Measurements from ENCODE around the gene RGL3. TPM values are rescaled to one million over a fixed set of nuclear protein-coding genes. Genes with fewer than 3 reads are reported as not detected.
"Not testable (repeated sequence)": the region's sequence is repeated elsewhere in the genome, so short reads cannot be mapped to it uniquely, and the experiment has no call there.

RGL3 gene
- total RNA-seq, 1 donor from 2014 or later: 8.6 TPM

- DNase-seq: no peak
- intact Hi-C loops (cut with DNase I): no loop called here
- no peak for ATAC-seq (ENCODE audit: poor library complexity)
These were observed 6.8 kb upstream of the RGL3 start for GRCh38 chr19:11425719-11426457.

DNA sequence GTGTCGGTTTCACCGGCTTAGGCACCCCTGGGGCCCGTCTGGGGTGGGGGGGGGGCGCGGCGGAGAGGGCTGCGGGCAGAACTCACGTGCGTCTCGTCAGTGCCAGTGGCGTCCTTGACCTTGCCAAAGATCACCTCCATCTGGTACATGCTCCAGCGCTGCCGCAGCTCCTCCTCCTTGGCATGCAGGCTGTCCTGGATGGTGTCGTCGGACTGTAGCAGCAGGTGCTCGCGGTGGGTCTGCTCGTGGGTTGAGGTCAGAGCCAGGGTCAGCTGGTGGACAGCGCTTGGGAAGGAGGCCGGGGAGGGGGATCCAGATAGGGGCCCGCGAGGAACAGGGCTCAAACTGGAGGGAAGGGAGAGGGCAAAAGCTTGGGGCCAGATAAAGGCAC, 4.7 kb upstream of the RGL3 start:
- ATAC-seq (ENCODE audit: poor library complexity) (no peak), DNase-seq (no peak)
- intact Hi-C loops (cut with DNase I): no loop called here

DNA sequence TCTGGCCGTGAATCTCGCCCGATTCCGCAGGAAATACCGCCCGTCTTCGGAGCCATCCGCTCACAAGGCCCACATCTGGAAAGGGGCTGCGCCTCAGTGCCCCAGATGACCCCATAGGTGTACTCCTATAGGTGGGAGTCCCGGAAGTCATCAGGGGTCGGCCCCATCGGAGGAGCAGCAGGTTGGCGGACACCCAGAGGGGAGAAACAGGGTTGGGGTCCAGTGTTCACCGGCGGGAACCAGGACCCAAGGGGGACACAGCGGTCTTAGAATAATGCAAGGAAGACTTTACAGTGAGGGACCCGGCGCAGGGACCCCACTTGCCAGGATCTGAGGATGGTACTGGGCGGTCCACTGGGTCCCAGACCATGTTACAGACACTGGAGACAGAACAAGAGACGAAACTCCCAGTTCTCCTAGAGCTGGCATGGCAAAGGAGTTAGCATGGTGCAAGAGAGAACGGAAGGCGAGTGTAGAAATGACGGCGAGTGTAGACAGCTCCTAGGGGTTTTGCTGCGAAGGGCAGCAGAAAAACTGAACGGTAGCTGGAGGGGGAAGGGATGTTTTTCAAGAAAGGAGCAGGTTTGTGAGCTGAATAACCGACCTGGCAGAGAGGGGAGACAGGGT, 4.2 kb upstream of the RGL3 start:
- intact Hi-C loops (cut with DNase I): no loop called here
- ATAC-seq (ENCODE audit: poor library complexity) (no peak), DNase-seq (no peak)

DNA sequence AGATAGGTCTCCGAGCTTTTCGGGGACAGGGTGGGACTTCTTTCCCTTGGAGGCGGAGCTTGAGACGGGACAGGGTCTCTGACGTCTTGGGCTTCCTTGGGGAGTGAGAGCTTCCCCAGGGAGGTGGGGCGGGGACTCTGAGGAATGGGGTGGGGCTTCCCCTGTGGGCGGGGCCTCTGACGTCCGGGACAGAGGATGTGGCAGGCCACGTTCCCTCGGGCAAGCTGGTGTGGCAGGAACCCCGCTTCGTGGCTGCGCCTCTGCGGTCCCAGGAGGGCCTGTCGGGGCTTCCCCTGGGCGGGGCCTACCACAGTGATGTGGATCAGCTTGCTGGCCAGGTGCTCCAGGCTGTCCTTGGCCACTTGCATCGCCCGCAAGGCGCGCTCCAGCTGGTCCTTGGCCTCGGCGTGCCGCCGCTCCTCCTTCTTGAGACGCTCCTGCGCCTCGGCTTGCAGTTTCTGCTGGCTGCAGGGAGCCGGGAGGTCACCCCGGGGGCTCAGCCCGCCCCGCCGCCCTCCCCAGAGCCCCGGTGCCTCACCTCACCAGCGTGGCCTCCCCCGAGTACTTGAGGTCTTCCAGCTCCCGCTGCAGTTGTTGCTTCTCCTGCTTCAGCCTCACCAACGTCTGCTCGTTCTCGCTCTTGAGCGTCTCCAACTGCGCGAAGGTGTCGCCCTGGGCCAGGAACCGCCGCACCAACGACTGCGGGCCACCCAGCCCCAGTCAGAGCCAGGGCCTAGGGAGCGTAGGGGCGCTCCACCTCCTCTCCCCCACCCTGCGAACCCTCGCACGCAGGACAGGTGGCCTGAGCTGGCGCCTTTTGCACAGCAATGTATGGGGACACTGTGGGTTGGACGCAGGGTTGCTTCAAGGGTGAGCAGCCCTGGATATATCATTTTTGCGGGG, 3.3 kb upstream of the RGL3 start:
- intact Hi-C loops (cut with DNase I): no loop called here
- peak; percentile 54 for ATAC-seq (ENCODE audit: poor library complexity)

DNA sequence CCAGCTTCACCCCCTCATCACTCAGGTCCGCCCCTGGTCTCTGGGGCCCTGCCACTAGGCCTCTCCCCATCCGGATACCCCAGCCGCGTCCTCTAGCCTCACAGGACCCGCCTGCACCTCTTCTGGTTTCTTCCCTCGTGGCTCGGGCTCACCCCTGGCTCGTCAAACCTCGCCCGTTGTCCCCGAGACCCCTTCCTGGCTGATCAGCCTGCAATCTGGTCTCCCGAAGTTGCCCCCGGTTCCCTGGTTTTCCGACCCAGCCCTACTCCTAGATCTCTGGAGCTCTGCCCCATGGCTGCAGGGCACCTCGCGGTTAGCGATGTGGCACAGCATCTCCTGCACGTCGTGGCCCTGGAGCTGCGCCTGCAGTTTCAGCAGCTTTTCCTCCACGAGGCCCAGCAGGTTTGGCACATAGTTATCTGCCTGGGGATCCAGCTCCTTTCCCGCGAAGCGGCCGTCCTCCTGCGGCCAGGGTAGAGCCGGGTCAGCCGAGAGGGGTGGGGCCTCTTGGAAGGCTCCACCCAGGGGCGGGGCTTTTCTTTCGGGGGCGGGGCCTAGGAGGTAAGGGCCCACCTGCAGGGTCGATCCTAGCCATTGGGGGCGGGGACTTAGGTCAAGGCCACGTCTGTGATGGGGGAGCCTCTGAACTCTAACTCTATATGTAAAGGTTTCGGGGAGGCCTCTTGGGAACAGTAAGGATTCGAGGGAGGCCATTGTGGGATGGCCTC, 2.4 kb upstream of the RGL3 start:
- ATAC-seq (ENCODE audit: poor library complexity): peak; percentile 54
- DNase-seq: peak; percentile 63
- intact Hi-C loops (cut with DNase I): no loop called here

More for the DNA sequence above, 3.3 kb upstream of the RGL3 start:
- DNase-seq: peak; percentile 88

- ATAC-seq (ENCODE audit: poor library complexity) (peak; percentile 70), DNase-seq (peak; percentile 85)
- intact Hi-C loops (cut with DNase I): no loop called here
These were observed 1.6 kb upstream of the RGL3 start for GRCh38 chr19:11420429-11421370.

DNA sequence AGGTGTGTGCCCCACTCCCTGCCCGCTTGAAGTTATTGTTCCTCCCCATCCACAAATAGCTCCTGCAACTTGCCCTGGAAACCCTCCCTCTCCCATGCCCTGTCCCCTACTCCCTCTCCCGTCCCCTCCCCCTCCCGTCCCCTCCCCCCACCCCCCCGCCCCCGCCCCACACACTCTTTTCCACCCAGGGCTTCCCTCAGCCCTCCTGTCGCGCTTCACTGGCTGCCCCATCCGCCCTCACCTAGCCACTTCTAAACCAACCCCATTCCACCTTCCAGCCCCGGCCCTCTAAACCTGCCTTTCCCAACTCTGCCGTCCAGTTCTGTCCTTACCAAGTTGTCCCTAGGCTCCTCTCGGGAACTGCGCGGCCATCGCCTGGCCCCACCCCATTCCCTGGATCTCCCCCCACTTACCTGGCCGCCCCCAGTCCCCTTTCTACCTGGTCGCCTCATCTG, 993 bp downstream of the RGL3 start:
- DNase-seq (no peak), ATAC-seq (ENCODE audit: poor library complexity) (no peak)
- intact Hi-C loops (cut with DNase I): no loop called here

GRCh38 chr19:11416346-11417052, 2.6 kb downstream of the RGL3 start:
- DNase-seq: no peak
- intact Hi-C loops (cut with DNase I): no loop called here
- ATAC-seq (ENCODE audit: poor library complexity): no peak

DNA sequence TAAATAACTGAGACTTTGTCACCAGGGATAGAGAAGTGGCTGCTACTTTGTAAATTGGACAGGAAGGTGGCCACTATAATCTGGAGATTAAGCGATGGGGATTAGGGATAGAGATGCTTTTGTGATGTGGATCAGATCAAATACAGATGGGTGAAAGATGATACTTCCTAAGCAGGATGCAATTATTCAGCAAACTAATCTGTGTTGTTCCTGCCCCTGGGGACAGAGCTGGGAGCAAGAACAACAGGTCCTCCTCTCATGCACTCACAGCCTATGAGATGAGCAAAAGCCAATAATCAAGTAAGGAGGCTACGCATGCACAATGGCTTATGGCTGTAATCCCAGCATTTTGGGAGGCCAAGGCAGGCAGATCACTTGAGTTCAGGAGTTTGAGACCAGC, 4.6 kb downstream of the RGL3 start:
- no peak for DNase-seq

GRCh38 chr19:11410682-11411081, 8.4 kb downstream of the RGL3 start:
- intact Hi-C loops (cut with DNase I): no loop called here
- DNase-seq (no peak), ATAC-seq (ENCODE audit: poor library complexity) (no peak)

More for the DNA sequence above, 4.6 kb downstream of the RGL3 start:
- no peak for ATAC-seq (ENCODE audit: poor library complexity)
- intact Hi-C loops (cut with DNase I): no loop called here

DNA sequence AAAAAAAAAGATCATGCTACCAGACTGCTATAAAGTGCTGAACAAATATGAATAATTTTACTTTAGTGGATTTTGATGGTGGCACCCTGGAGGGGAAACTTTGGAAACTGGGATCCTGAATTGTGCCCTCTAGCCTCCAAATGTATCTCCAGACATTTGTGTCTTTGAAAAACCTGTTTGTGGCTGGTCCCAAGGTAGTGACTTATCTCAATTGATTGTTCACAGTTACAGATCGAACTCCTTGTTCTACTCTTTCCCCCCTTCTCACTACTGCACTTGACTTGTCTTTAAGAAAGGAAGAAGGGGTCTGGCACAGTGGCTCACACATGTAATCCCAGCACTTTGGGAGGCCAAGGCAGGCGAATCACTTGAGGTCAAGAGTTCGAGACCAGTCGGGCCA, 10.5 kb downstream of the RGL3 start:
- no peak for DNase-seq
- no peak for ATAC-seq (ENCODE audit: poor library complexity)
- intact Hi-C loops (cut with DNase I): no loop called here

GRCh38 chr19:11406703-11407236, 12.3 kb downstream of the RGL3 start:
- intact Hi-C loops (cut with DNase I); DNase-seq; ATAC-seq (ENCODE audit: poor library complexity): not testable (repeated sequence)

DNA sequence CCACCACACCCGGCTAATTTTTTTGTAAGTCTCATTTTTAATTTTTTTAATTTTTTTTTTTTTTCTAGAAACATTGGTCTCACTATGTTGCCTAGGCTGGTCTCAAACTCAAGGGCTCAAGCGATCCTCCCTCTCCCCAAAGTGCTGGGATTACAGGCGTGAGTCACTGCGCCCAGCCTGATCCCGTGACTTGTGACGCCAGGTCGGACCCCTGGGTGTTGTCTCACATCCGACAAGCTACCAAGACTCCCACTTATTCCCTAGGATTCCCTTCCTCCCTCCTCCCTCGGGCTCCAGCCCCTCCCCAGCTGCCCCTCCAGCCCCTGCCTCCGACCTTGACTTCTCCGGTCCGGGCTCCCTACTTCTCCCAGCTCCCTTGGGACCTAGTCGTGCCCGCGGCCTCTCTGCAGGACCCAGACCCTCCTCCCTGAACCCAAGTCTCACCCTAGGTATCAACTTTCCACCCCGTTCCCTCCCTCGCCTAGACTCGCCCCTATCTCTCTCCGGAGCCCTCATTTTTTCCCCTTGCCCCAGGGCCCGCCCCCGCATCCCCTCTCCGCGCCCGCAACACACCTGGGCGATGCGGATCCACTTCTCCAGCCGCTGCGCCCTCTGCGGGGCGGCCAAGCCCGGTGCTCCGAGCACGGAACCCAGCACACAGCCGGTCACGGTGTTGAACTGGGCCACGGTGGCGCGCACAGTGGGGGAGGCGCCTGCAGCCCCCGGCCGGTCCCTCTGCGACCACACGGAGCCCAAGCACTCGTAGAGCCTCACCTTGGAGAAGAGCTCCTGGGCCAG, 13.1 kb downstream of the RGL3 start:
- peak; percentile 78 for ATAC-seq (ENCODE audit: poor library complexity)
- no peak for DNase-seq
- intact Hi-C loops (cut with DNase I): no loop called here

DNA sequence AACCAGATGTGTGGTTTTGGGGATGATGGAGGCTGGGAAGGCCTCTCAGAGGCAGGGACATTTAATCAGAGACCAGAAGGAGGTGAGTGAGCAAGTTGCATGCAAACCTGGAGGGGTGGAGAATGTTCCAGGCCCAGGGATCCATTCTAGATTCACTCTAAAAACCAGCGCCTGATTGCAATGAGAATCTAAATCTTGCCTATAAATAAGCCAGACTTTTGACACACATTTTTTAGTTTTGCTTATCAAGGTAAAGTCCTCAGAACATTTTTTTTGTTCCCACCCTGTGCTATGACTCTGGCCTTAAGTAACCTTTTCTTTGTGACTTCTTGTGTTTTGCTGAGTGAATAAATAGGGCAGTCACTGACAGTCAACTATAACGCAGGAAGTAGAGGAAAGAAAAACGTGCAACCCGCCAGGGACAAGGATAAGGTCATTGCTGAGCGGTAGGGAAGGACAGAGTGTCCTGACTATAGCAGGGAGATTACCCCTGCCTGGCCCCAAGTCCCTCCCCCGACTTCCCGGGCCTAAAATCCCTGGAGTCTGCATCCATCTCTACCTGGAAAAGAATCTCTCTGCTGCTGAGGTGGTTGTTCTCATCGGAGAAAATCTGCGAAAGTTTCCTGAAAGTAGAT, 14.4 kb downstream of the RGL3 start:
- intact Hi-C loops (cut with DNase I): no loop called here
- ATAC-seq (ENCODE audit: poor library complexity) (peak; percentile 20), DNase-seq (no peak)

DNA sequence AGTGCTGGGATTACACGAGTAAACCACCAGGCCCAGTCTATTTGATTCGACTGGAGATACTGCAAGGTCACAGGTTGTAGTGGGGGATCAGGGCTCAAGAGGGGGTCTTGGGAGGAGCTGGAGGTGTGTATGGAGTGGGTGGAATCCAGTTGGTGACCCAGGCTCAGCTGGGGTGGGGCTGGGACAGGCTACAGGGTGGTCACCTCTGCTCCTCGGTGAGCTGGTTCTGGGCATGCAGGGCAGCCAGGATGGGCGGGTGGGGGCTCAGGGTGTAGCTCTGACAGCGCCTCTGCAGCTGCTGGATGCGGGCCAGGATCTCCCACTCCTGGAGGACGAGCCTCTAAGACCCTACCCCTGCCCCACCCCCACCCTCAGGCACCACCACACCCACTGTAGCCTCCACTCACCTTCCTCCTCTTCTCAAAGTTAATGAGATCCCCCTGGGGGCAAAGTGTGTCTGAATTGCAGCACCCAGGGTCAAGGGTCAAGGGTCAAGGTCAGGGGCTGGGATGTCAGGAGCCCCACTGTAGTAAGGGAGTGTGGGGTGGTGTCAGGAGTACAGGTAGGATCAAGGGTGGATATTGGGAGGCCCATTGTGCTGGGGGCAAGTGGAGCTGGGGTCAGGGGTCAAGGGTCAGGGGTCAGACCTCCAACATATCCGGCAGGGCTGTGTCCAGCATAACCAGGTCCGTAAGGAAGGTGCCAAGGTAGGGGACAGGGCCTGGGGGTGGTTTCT, 17.1 kb downstream of the RGL3 start:
- ATAC-seq (ENCODE audit: poor library complexity): no peak
- DNase-seq: no peak
- intact Hi-C loops (cut with DNase I): no loop called here

Data from Right ventricle myocardium superior (tissue), 1 donor.